ENCODE measurements around the gene TMEM209.

DNA sequence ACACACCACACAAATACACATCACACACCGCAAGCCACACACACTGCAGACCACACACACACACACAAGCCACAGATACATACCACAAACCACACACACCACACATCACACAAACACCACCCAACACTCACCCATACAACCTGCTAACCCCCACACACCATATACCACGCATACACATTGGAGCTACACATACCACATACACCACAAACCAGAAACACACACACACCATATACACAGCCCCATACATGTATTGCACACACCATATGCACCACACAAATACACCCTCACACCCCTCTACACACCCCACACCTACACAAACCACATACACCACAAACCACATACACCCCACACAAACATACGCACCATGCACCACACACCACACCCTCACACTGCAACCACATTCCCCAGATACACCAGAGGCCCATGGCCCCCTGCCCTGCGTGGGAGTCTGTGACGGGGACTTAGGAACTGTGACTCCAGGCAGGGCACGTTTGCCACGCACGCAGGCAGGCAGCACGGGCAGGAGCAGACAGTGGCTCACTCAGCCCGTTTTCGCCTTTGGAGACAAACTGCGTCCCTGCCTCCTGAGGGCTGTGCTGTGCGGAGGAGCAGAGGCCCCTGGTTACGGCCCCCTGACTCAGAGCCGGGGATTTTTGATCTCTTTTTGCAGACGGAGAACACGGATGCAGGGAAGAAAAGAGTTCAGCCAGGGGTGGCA, 52.6 kb downstream of the TMEM209 start:
- no peak for TF ChIP-seq RAD21 (IDR thresholded peaks at IDR 0.05)
- TF ChIP-seq, protein P1, sequence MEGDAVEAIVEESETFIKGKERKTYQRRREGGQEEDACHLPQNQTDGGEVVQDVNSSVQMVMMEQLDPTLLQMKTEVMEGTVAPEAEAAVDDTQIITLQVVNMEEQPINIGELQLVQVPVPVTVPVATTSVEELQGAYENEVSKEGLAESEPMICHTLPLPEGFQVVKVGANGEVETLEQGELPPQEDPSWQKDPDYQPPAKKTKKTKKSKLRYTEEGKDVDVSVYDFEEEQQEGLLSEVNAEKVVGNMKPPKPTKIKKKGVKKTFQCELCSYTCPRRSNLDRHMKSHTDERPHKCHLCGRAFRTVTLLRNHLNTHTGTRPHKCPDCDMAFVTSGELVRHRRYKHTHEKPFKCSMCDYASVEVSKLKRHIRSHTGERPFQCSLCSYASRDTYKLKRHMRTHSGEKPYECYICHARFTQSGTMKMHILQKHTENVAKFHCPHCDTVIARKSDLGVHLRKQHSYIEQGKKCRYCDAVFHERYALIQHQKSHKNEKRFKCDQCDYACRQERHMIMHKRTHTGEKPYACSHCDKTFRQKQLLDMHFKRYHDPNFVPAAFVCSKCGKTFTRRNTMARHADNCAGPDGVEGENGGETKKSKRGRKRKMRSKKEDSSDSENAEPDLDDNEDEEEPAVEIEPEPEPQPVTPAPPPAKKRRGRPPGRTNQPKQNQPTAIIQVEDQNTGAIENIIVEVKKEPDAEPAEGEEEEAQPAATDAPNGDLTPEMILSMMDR (IDR thresholded peaks at IDR 0.05; ENCODE audit: low read depth, low read length, missing input control), result no peak
- TF ChIP-seq FOXA1 (IDR thresholded peaks at IDR 0.05), result no peak
- TF ChIP-seq, protein P2, sequence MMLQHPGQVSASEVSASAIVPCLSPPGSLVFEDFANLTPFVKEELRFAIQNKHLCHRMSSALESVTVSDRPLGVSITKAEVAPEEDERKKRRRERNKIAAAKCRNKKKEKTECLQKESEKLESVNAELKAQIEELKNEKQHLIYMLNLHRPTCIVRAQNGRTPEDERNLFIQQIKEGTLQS (IDR thresholded peaks at IDR 0.05), result no peak
- no peak for TF ChIP-seq YY1 (IDR thresholded peaks at IDR 0.05)
- TF ChIP-seq GABPA (IDR thresholded peaks at IDR 0.05 in 1 of 2, conservative IDR thresholded peaks at IDR 0.05 in 1 of 2), result no peak
- TF ChIP-seq, protein P3, sequence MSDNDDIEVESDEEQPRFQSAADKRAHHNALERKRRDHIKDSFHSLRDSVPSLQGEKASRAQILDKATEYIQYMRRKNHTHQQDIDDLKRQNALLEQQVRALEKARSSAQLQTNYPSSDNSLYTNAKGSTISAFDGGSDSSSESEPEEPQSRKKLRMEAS (IDR thresholded peaks at IDR 0.05), result no peak
- TF ChIP-seq EGR1 (IDR thresholded peaks at IDR 0.05; ENCODE audit: low read depth in 2 of 2), result no peak
- no peak for TF ChIP-seq NR2F2 (IDR thresholded peaks at IDR 0.05)
- TF ChIP-seq JUND (IDR thresholded peaks at IDR 0.05), result no peak
- TF ChIP-seq, protein P4, sequence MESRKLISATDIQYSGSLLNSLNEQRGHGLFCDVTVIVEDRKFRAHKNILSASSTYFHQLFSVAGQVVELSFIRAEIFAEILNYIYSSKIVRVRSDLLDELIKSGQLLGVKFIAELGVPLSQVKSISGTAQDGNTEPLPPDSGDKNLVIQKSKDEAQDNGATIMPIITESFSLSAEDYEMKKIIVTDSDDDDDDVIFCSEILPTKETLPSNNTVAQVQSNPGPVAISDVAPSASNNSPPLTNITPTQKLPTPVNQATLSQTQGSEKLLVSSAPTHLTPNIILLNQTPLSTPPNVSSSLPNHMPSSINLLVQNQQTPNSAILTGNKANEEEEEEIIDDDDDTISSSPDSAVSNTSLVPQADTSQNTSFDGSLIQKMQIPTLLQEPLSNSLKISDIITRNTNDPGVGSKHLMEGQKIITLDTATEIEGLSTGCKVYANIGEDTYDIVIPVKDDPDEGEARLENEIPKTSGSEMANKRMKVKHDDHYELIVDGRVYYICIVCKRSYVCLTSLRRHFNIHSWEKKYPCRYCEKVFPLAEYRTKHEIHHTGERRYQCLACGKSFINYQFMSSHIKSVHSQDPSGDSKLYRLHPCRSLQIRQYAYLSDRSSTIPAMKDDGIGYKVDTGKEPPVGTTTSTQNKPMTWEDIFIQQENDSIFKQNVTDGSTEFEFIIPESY (IDR thresholded peaks at IDR 0.05), result no peak
- TF ChIP-seq, protein P5, sequence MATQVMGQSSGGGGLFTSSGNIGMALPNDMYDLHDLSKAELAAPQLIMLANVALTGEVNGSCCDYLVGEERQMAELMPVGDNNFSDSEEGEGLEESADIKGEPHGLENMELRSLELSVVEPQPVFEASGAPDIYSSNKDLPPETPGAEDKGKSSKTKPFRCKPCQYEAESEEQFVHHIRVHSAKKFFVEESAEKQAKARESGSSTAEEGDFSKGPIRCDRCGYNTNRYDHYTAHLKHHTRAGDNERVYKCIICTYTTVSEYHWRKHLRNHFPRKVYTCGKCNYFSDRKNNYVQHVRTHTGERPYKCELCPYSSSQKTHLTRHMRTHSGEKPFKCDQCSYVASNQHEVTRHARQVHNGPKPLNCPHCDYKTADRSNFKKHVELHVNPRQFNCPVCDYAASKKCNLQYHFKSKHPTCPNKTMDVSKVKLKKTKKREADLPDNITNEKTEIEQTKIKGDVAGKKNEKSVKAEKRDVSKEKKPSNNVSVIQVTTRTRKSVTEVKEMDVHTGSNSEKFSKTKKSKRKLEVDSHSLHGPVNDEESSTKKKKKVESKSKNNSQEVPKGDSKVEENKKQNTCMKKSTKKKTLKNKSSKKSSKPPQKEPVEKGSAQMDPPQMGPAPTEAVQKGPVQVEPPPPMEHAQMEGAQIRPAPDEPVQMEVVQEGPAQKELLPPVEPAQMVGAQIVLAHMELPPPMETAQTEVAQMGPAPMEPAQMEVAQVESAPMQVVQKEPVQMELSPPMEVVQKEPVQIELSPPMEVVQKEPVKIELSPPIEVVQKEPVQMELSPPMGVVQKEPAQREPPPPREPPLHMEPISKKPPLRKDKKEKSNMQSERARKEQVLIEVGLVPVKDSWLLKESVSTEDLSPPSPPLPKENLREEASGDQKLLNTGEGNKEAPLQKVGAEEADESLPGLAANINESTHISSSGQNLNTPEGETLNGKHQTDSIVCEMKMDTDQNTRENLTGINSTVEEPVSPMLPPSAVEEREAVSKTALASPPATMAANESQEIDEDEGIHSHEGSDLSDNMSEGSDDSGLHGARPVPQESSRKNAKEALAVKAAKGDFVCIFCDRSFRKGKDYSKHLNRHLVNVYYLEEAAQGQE (IDR thresholded peaks at IDR 0.05), result no peak
